Right atrium auricular region (tissue), 2 donors: ENCODE results near the gene ADORA2B. TPM values are rescaled to one million over a fixed set of nuclear protein-coding genes. Genes with fewer than 3 reads are reported as not detected.

ENCODE experiments used
- DNase-seq: peaks from one replicate; pipeline ENCODE4 v3.0.0-alpha.2; 2019; ENCODE audit warnings: low spot score
- H3K27ac ChIP-seq, 2 donors: fragments of 200-600 bp; sonication (generic); 1 replicate in 1 of 2; 2 replicates in 1 of 2; pipeline ENCODE4 v1.5.1; 2016 to 2019
- H3K27me3 ChIP-seq, 2 donors: fragments of 200-600 bp; sonication (generic); one replicate each; pipeline versions ENCODE4 v1.5.1 to v1.6.0; 2017 to 2019
- H3K36me3 ChIP-seq: fragments of 200-600 bp; sonication (generic); one replicate; pipeline ENCODE4 v1.5.1; 2016
- H3K4me1 ChIP-seq, 2 donors: fragments of 200-600 bp; sonication (generic); one replicate each; pipeline versions ENCODE4 v1.5.1 to v1.6.0; 2017 to 2019
- H3K4me3 ChIP-seq, 2 donors: fragments of 200-600 bp; sonication (generic); 1 replicate in 1 of 2; 2 replicates in 1 of 2; pipeline ENCODE4 v1.5.1; 2017 to 2019; ENCODE audit warnings: mild to moderate bottlenecking in 1 of 2, moderate library complexity in 1 of 2
- H3K9me3 ChIP-seq, 2 donors: fragments of 200-600 bp; sonication (generic); one replicate each; pipeline ENCODE4 v1.5.1; 2019
- total RNA-seq, 2 donors: library from RNA; depleted of rRNA; stranded (reverse); fragments of >200 nt; gene quantifications; one replicate each; pipeline ENCODE4 v1.1.0, GENCODE V29; 2016
- TF ChIP-seq, protein P1 (sequence below), 2 donors: fragments of 200-600 bp; sonication (generic); IDR thresholded peaks; one replicate each; pipeline ENCODE4 v1.5.1; 2019; ENCODE audit warnings: antibody characterized with exemption in 2 of 2

The ADORA2B gene
- total RNA-seq, 2 donors from 2014 or later, result 0.59 to 1.0 TPM

- no peaks in the 10 kb centered on the region for H3K36me3 ChIP-seq
- no peaks in the 10 kb centered on the region for H3K9me3 ChIP-seq
- TF ChIP-seq, protein P1, sequence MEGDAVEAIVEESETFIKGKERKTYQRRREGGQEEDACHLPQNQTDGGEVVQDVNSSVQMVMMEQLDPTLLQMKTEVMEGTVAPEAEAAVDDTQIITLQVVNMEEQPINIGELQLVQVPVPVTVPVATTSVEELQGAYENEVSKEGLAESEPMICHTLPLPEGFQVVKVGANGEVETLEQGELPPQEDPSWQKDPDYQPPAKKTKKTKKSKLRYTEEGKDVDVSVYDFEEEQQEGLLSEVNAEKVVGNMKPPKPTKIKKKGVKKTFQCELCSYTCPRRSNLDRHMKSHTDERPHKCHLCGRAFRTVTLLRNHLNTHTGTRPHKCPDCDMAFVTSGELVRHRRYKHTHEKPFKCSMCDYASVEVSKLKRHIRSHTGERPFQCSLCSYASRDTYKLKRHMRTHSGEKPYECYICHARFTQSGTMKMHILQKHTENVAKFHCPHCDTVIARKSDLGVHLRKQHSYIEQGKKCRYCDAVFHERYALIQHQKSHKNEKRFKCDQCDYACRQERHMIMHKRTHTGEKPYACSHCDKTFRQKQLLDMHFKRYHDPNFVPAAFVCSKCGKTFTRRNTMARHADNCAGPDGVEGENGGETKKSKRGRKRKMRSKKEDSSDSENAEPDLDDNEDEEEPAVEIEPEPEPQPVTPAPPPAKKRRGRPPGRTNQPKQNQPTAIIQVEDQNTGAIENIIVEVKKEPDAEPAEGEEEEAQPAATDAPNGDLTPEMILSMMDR (IDR thresholded peaks at IDR 0.05), result no peak
- H3K27me3 ChIP-seq, result no peaks in the 10 kb centered on the region
- H3K4me1 ChIP-seq, result peaks cover 0 to 3% of the 10 kb centered on the region in 2 donors
- H3K27ac ChIP-seq, result no peak overlapping the region
- no peak overlapping the region for H3K4me3 ChIP-seq
- DNase-seq, result no peak
These were observed 12.8 kb downstream of the ADORA2B start for GRCh38 chr17:15957608-15958307.

GRCh38 chr17:15958484-15958854, 13.5 kb downstream of the ADORA2B start:
- H3K9me3 ChIP-seq, result no peaks in the 10 kb centered on the region
- H3K27me3 ChIP-seq, result no peaks in the 10 kb centered on the region
- no peak overlapping the region for H3K27ac ChIP-seq
- no peaks in the 10 kb centered on the region for H3K36me3 ChIP-seq
- DNase-seq, result no peak
- no peak overlapping the region for H3K4me3 ChIP-seq
- peaks cover 0 to 3% of the 10 kb centered on the region in 2 donors for H3K4me1 ChIP-seq
- TF ChIP-seq, protein P1 (IDR thresholded peaks at IDR 0.05), result no peak

DNA sequence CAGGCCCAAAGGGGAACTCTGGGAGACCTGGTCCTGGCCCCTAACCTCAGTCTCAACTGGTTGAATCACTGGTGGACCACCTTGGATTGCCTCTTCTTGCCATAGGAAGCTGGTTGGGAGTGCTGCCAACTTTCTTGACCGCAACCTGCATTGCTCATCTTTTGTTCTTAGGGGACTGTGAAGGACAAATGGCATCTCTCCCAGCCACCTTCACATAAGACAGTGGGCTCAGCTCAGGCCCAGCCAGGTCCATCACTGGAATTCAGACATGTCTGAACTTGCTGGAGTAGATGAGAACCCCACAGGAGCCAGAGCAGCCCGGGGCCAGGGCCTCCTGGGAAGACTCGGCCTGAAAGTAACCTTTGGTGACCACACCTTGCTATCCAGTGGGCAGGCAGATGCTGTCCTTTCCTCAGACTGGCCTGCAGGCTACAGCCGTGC, 18.8 kb downstream of the ADORA2B start:
- H3K4me1 ChIP-seq, result peaks cover 0 to 3% of the 10 kb centered on the region in 2 donors

DNA sequence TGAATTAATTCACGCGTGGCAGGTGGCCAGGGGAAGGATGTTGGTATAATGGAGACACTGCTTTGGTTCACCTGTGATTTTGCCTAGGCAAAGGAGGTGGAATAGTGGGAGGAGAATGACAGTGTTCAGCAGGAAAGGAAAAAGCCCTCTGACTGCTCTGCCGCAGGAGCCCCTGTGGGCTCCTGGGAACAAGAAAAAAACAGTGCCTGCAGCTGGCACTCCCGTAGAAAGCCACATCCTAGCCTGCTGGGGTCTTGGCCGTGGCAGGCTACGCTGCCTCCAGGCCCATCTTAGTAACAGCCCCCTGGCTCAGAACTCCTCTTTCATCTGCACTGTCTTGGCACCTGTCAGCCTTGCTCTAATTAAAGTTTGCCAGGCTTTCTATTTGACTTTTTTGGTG, 20.6 kb downstream of the ADORA2B start:
- H3K27me3 ChIP-seq, result no peaks in the 10 kb centered on the region

More for the DNA sequence above, 18.8 kb downstream of the ADORA2B start:
- H3K27ac ChIP-seq, result no peak overlapping the region
- no peaks in the 10 kb centered on the region for H3K36me3 ChIP-seq
- no peaks in the 10 kb centered on the region for H3K9me3 ChIP-seq
- no peak overlapping the region for H3K4me3 ChIP-seq
- no peaks in the 10 kb centered on the region for H3K27me3 ChIP-seq
- TF ChIP-seq, protein P1 (IDR thresholded peaks at IDR 0.05), result no peak
- DNase-seq, result no peak

GRCh38 chr17:15966183-15966878, 21.4 kb downstream of the ADORA2B start:
- no peak overlapping the region for H3K27ac ChIP-seq
- TF ChIP-seq, protein P1 (IDR thresholded peaks at IDR 0.05), result no peak
- no peaks in the 10 kb centered on the region for H3K4me1 ChIP-seq
- DNase-seq, result no peak
- H3K36me3 ChIP-seq, result no peaks in the 10 kb centered on the region
- no peak overlapping the region for H3K4me3 ChIP-seq
- H3K9me3 ChIP-seq, result no peaks in the 10 kb centered on the region
- no peaks in the 10 kb centered on the region for H3K27me3 ChIP-seq

More for the DNA sequence above, 20.6 kb downstream of the ADORA2B start:
- H3K4me1 ChIP-seq, result no peaks in the 10 kb centered on the region
- H3K27ac ChIP-seq, result no peak overlapping the region
- TF ChIP-seq, protein P1 (IDR thresholded peaks at IDR 0.05), result no peak
- H3K9me3 ChIP-seq, result no peaks in the 10 kb centered on the region
- H3K4me3 ChIP-seq, result no peak overlapping the region
- H3K36me3 ChIP-seq, result no peaks in the 10 kb centered on the region
- DNase-seq, result no peak
